ENCODE results near the gene NUP62.
"Not testable (repeated sequence)": the region's sequence is repeated elsewhere in the genome, so short reads cannot be mapped to it uniquely, and the experiment has no call there.

NUP62 gene

GRCh38 chr19:49972841-49973240, 43.5 kb upstream of the NUP62 start:
- WGBS (ENCODE audit: insufficient coverage) = 98% methylated on average over 5 of the region's 6 CpGs
- CTCF ChIA-PET = no interaction called here
- no peaks in the 10 kb centered on the region for H3K9me3 ChIP-seq (ENCODE audit: control extremely low read depth in 1 of 5, control insufficient read depth in 4 of 5, insufficient read depth in 2 of 5, low read depth in 1 of 5, low read length in 4 of 5)
- peaks cover 0 to 6% (median 2%) of the 10 kb centered on the region in 4 experiments for H3K4me1 ChIP-seq (ENCODE audit: control extremely low read depth in 1 of 4, control insufficient read depth in 4 of 4, insufficient read depth in 4 of 4, low read length in 3 of 4)
- H3K36me3 ChIP-seq (ENCODE audit: control insufficient read depth in 4 of 4, insufficient read depth in 4 of 4, low read length in 3 of 4) = peaks cover 2 to 25% (median 12%) of the 10 kb centered on the region in 4 experiments
- no peak overlapping the region for H3K27ac ChIP-seq (ENCODE audit: insufficient read depth in 1 of 2, low read depth in 1 of 2, low read length in 2 of 2, poor library complexity in 1 of 2, severe bottlenecking in 2 of 2)
- POLR2A ChIA-PET = no interaction called here
- no peak for DNase-seq
- no peak overlapping the region for H3K4me3 ChIP-seq (ENCODE audit: control insufficient read depth in 1 of 7, extremely low read depth in 1 of 7, insufficient read depth in 4 of 7, low read depth in 2 of 7, low read length in 6 of 7)
- H3K27me3 ChIP-seq (replicated peaks in 2 of 5; ENCODE audit: control insufficient read depth in 4 of 5, insufficient read depth in 5 of 5, low read length in 4 of 5) = peaks cover 0 to 10% (median 0%) of the 10 kb centered on the region in 5 experiments

- no peaks in the 10 kb centered on the region for H3K9me3 ChIP-seq (ENCODE audit: control extremely low read depth in 1 of 5, control insufficient read depth in 4 of 5, insufficient read depth in 2 of 5, low read depth in 1 of 5, low read length in 4 of 5)
- H3K27ac ChIP-seq (ENCODE audit: insufficient read depth in 1 of 2, low read depth in 1 of 2, low read length in 2 of 2, poor library complexity in 1 of 2, severe bottlenecking in 2 of 2) = no peak overlapping the region
- H3K4me3 ChIP-seq (ENCODE audit: control insufficient read depth in 1 of 7, extremely low read depth in 1 of 7, insufficient read depth in 4 of 7, low read depth in 2 of 7, low read length in 6 of 7) = no peak overlapping the region
- DNase-seq = no peak
- ChIA-PET CTCF (no interaction called here), POLR2A (no interaction called here)
- H3K27me3 ChIP-seq (replicated peaks in 2 of 5; ENCODE audit: control insufficient read depth in 4 of 5, insufficient read depth in 5 of 5, low read length in 4 of 5) = peaks cover 0 to 10% (median 0%) of the 10 kb centered on the region in 5 experiments
- H3K4me1 ChIP-seq (ENCODE audit: control extremely low read depth in 1 of 4, control insufficient read depth in 4 of 4, insufficient read depth in 4 of 4, low read length in 3 of 4) = peaks cover 0 to 6% (median 2%) of the 10 kb centered on the region in 4 experiments
- 85% methylated on average over 10 of the region's 12 CpGs for WGBS (ENCODE audit: insufficient coverage)
- peaks cover 2 to 17% (median 9%) of the 10 kb centered on the region in 4 experiments for H3K36me3 ChIP-seq (ENCODE audit: control insufficient read depth in 4 of 4, insufficient read depth in 4 of 4, low read length in 3 of 4)
These were observed 42.7 kb upstream of the NUP62 start for GRCh38 chr19:49971991-49972411.

- Histone ChIP-seq H3K27me3 (replicated peaks in 2 of 5; ENCODE audit: control insufficient read depth in 4 of 5, insufficient read depth in 5 of 5, low read length in 4 of 5) (peaks cover 0 to 10% (median 0%) of the 10 kb centered on the region in 5 experiments), H3K4me1 (ENCODE audit: control extremely low read depth in 1 of 4, control insufficient read depth in 4 of 4, insufficient read depth in 4 of 4, low read length in 3 of 4) (peaks cover 0 to 11% (median 4%) of the 10 kb centered on the region in 4 experiments)
- no CpG with 5 or more reads among the region's 9 CpGs for WGBS (ENCODE audit: insufficient coverage)
- H3K27ac ChIP-seq (ENCODE audit: insufficient read depth in 1 of 2, low read depth in 1 of 2, low read length in 2 of 2, poor library complexity in 1 of 2, severe bottlenecking in 2 of 2); H3K4me3 ChIP-seq (ENCODE audit: control insufficient read depth in 1 of 7, extremely low read depth in 1 of 7, insufficient read depth in 4 of 7, low read depth in 2 of 7, low read length in 6 of 7); POLR2A ChIA-PET; H3K9me3 ChIP-seq (ENCODE audit: control extremely low read depth in 1 of 5, control insufficient read depth in 4 of 5, insufficient read depth in 2 of 5, low read depth in 1 of 5, low read length in 4 of 5); H3K36me3 ChIP-seq (ENCODE audit: control insufficient read depth in 4 of 4, insufficient read depth in 4 of 4, low read length in 3 of 4): not testable (repeated sequence)
- DNase-seq = peak in 2 of 3 donors; percentile 18 to 22
- CTCF ChIA-PET = interaction anchor here (1.9 kb wide), 1 partner anchor 16 kb away, joined by 4 read pairs; no protein-coding TSS in a partner anchor
These were observed 40.1 kb upstream of the NUP62 start for GRCh38 chr19:49969355-49969754.

- Histone ChIP-seq H3K4me1 (ENCODE audit: control extremely low read depth in 1 of 4, control insufficient read depth in 4 of 4, insufficient read depth in 4 of 4, low read length in 3 of 4) (peaks cover 0 to 11% (median 4%) of the 10 kb centered on the region in 4 experiments), H3K27ac (ENCODE audit: insufficient read depth in 1 of 2, low read depth in 1 of 2, low read length in 2 of 2, poor library complexity in 1 of 2, severe bottlenecking in 2 of 2) (no peak overlapping the region), H3K4me3 (ENCODE audit: control insufficient read depth in 1 of 7, extremely low read depth in 1 of 7, insufficient read depth in 4 of 7, low read depth in 2 of 7, low read length in 6 of 7) (no peak overlapping the region), H3K36me3 (ENCODE audit: control insufficient read depth in 4 of 4, insufficient read depth in 4 of 4, low read length in 3 of 4) (no peaks in the 10 kb centered on the region), H3K27me3 (replicated peaks in 2 of 5; ENCODE audit: control insufficient read depth in 4 of 5, insufficient read depth in 5 of 5, low read length in 4 of 5) (peaks cover 0 to 10% (median 0%) of the 10 kb centered on the region in 5 experiments), H3K9me3 (ENCODE audit: control extremely low read depth in 1 of 5, control insufficient read depth in 4 of 5, insufficient read depth in 2 of 5, low read depth in 1 of 5, low read length in 4 of 5) (peaks cover 0 to 3% (median 0%) of the 10 kb centered on the region in 5 experiments)
- ChIA-PET POLR2A (no interaction called here), CTCF (interaction anchor here (0.6 to 1.9 kb wide), 2 partner anchors 17 to 260 kb away, joined by 3 to 4 read pairs; no protein-coding TSS in a partner anchor)
- peak in 2 of 3 donors; percentile 21 to 25 for DNase-seq
- 93% methylated on average over 3 of the region's 5 CpGs for WGBS (ENCODE audit: insufficient coverage)
These were observed 39.1 kb upstream of the NUP62 start for GRCh38 chr19:49968279-49968922.

DNA sequence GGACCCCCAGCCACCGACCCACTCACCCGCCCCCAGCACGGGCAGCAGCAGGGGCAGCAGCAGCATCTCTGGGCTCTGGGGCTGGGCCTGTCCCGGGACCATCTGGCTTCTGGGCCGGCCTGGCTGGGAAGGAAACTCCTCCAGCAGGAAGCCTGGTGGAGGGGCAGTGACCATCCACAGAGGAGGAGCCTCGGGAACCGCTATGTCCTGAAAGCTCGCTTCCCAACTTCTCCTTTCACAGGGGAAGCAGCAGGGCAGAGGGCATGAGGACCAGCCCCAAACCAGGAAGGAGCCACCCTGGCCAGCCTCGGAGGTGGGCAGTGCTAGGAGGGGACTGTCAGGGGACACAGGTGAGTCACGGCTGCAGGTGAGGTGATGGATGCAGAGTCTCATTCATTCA, 31.7 kb upstream of the NUP62 start, which contains the start of gene SIGLEC11:
Gene SIGLEC11, minus strand, starts transcription at position 193 of the 400 bp plus-strand sequence. Its CDS starts 91 bp downstream, at position 102.
- H3K4me3 ChIP-seq (ENCODE audit: control insufficient read depth in 1 of 7, extremely low read depth in 1 of 7, insufficient read depth in 4 of 7, low read depth in 2 of 7, low read length in 6 of 7); H3K9me3 ChIP-seq (ENCODE audit: control extremely low read depth in 1 of 5, control insufficient read depth in 4 of 5, insufficient read depth in 2 of 5, low read depth in 1 of 5, low read length in 4 of 5); H3K4me1 ChIP-seq (ENCODE audit: control extremely low read depth in 1 of 4, control insufficient read depth in 4 of 4, insufficient read depth in 4 of 4, low read length in 3 of 4); CTCF ChIA-PET; H3K36me3 ChIP-seq (ENCODE audit: control insufficient read depth in 4 of 4, insufficient read depth in 4 of 4, low read length in 3 of 4); POLR2A ChIA-PET; H3K27ac ChIP-seq (ENCODE audit: insufficient read depth in 1 of 2, low read depth in 1 of 2, low read length in 2 of 2, poor library complexity in 1 of 2, severe bottlenecking in 2 of 2); DNase-seq; H3K27me3 ChIP-seq (replicated peaks in 2 of 5; ENCODE audit: control insufficient read depth in 4 of 5, insufficient read depth in 5 of 5, low read length in 4 of 5): not testable (repeated sequence)
- 48% methylated on average over 5 of the region's 10 CpGs for WGBS (ENCODE audit: insufficient coverage)

- POLR2A ChIA-PET; H3K4me1 ChIP-seq (ENCODE audit: control extremely low read depth in 1 of 4, control insufficient read depth in 4 of 4, insufficient read depth in 4 of 4, low read length in 3 of 4); H3K36me3 ChIP-seq (ENCODE audit: control insufficient read depth in 4 of 4, insufficient read depth in 4 of 4, low read length in 3 of 4); H3K27ac ChIP-seq (ENCODE audit: insufficient read depth in 1 of 2, low read depth in 1 of 2, low read length in 2 of 2, poor library complexity in 1 of 2, severe bottlenecking in 2 of 2); H3K4me3 ChIP-seq (ENCODE audit: control insufficient read depth in 1 of 7, extremely low read depth in 1 of 7, insufficient read depth in 4 of 7, low read depth in 2 of 7, low read length in 6 of 7); H3K9me3 ChIP-seq (ENCODE audit: control extremely low read depth in 1 of 5, control insufficient read depth in 4 of 5, insufficient read depth in 2 of 5, low read depth in 1 of 5, low read length in 4 of 5); DNase-seq; H3K27me3 ChIP-seq (replicated peaks in 2 of 5; ENCODE audit: control insufficient read depth in 4 of 5, insufficient read depth in 5 of 5, low read length in 4 of 5); CTCF ChIA-PET: not testable (repeated sequence)
- WGBS (ENCODE audit: insufficient coverage) = no CpG with 5 or more reads among the region's 12 CpGs
These were observed 30.6 kb upstream of the NUP62 start for GRCh38 chr19:49959892-49960291.

GRCh38 chr19:49958596-49958995, 29.3 kb upstream of the NUP62 start:
- CTCF ChIA-PET; H3K36me3 ChIP-seq (ENCODE audit: control insufficient read depth in 4 of 4, insufficient read depth in 4 of 4, low read length in 3 of 4); H3K9me3 ChIP-seq (ENCODE audit: control extremely low read depth in 1 of 5, control insufficient read depth in 4 of 5, insufficient read depth in 2 of 5, low read depth in 1 of 5, low read length in 4 of 5); DNase-seq; H3K27me3 ChIP-seq (replicated peaks in 2 of 5; ENCODE audit: control insufficient read depth in 4 of 5, insufficient read depth in 5 of 5, low read length in 4 of 5); POLR2A ChIA-PET; H3K27ac ChIP-seq (ENCODE audit: insufficient read depth in 1 of 2, low read depth in 1 of 2, low read length in 2 of 2, poor library complexity in 1 of 2, severe bottlenecking in 2 of 2); H3K4me3 ChIP-seq (ENCODE audit: control insufficient read depth in 1 of 7, extremely low read depth in 1 of 7, insufficient read depth in 4 of 7, low read depth in 2 of 7, low read length in 6 of 7): not testable (repeated sequence)
- WGBS (ENCODE audit: insufficient coverage) = 88% methylated on average over 8 of the region's 13 CpGs
- H3K4me1 ChIP-seq (ENCODE audit: control extremely low read depth in 1 of 4, control insufficient read depth in 4 of 4, insufficient read depth in 4 of 4, low read length in 3 of 4) = peaks cover 5 to 16% (median 9%) of the 10 kb centered on the region in 4 experiments
